HG03045 (cell line): Measurements from ENCODE around the gene STAC2.
"Not testable (repeated sequence)": the region's sequence is repeated elsewhere in the genome, so short reads cannot be mapped to it uniquely, and the experiment has no call there.

Source experiments
- ATAC-seq: cut with Tn5 transposase; IDR thresholded peaks from one replicate; pipeline ENCODE4 v1.9.1; 2021; ENCODE audit warnings: mild to moderate bottlenecking, moderate library complexity; ENCODE audit not compliant: unreplicated experiment

Gene STAC2

GRCh38 chr17:39225308-39225958, at the start of gene STAC2:
TSS of gene STAC2 (minus strand) at chr17:39225945. CDS start at chr17:39225502, 443 bp downstream.
- ATAC-seq, result no peak

DNA sequence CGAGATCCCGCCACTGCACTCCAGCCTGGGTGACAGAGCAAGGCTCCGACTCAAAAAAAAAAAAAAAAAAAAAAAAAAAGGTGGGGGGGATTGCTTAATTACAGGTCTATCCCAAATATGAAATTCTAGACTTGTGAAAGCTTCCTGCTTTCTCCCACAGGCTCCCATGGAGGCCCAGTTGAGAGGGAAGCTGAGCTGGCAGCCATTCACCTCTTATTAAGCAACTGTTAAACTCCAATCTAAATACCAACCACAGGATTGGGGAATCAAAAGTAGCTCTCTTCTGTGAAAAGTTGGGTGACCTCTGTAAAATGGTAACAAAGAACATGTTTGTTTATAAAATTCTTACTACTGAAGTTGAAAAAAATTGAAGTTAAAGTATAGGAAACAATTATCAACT, 45.8 kb upstream of the STAC2 start:
- no peak for ATAC-seq

GRCh38 chr17:39270923-39271322, 45.2 kb upstream of the STAC2 start:
- no peak for ATAC-seq

DNA sequence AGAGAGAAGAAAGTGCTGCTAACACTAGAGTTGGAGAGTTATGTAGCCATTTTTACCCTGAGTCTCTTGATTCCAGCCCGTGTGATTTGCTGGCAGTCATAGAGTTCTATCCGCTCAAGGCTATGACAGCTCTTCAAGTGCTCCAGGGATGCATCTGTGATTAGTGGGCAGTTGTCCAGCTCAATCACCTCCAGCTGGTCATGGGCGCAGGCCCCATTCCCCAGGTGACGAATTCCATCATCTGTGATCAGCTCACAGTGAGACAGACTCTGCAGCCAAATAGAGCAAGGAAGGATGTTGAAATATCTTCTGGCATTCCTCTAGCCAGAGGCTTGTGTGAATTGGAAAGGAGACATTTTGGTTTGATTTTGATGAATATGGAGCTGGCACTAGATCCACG, 38.4 kb upstream of the STAC2 start:
- ATAC-seq, result no peak

- no peak for ATAC-seq
Measured at GRCh38 chr17:39261286-39261685, 35.5 kb upstream of the STAC2 start.

- ATAC-seq, result no peak
Measured at GRCh38 chr17:39252788-39253460, 27.2 kb upstream of the STAC2 start.

DNA sequence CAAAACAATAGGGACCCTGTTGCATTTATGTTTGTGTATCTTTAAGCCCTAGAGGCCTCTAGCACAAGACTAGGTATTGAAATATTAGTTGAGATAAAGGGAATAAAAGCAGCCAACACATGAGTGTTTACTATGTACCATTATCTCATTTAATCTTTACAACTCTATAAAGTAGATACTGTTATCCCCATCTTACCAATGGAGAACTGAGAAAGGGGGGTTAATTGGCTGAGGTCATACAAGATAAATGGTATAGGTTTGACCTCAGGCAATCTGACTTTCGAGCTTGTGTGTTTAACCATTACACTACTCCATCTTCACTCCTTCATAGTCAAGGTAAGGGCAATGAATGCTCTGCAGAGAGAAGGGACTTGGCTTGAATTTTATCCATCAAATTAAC, 26.3 kb upstream of the STAC2 start:
- ATAC-seq, result no peak

- not testable (repeated sequence) for ATAC-seq
Measured at GRCh38 chr17:39250076-39250475, 24.3 kb upstream of the STAC2 start.

- no peak for ATAC-seq
Measured at GRCh38 chr17:39246274-39246673, 20.5 kb upstream of the STAC2 start.

DNA sequence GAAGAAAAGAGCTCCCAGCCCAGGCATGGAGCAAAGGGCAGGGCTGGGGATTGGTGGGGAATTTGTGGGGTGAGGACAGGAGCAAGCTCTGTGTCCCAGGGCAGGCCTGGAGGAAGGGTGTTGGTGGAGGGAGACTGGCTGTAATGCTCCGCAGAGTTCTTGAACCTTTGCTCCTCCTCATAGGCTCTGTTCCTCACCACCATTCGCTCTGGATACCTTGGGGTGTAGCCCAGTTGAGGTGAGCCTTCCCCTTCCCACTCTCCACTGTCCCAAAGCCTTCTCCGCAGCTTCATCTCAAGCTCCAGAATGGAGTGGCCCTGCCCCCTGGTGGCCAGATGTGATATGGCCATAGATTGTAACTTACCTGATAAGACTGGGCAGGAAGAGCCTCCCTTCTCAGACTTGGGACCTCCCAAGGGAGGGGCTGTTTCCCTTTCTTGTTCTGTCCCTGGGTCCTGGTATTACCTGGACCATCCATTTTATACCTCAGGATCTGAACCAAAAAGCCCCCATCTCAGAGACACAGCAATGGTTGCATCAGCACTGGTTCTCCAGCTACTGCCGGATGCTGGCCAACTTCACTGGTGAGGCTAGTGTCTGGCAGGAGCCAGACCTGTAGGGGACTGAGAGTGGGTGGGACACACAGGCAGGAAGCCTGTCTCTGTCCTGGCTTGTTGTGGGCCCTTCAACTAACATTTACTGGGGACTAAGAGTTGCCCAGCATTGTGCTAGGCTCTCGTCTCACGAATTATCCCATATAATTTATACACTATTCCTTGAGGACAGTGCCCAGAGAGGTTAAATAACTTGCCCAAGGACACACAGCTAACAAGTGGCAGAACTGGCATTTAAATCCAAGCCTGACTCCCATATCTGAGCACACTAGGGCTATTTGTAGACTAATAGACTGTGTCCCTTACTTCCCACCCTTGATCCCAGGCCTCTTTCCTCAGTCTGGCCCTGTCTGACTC, 19.1 kb upstream of the STAC2 start:
- no peak for ATAC-seq

GRCh38 chr17:39244016-39244599, 18.4 kb upstream of the STAC2 start:
- no peak for ATAC-seq

GRCh38 chr17:39243155-39243554, 17.4 kb upstream of the STAC2 start:
- no peak for ATAC-seq

DNA sequence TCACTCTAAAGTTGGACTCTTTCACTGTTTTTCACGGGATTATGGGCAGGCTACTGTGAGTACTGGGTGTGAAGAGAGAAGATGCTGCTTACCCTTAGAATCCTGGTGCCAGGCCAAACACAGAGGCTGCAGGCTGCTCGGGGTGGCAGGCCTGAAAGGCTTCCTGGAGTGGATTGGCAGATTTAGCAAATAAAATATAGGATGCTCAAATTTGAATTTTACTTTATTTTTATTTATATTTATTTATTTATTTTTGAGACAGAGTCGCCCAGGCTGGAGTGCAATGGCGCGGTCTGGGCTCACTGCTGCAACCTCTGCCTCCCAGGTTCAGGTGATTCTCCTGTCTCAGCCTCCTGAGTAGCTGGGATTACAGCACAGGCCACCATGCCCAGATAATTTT, 14.9 kb upstream of the STAC2 start:
- no peak for ATAC-seq

DNA sequence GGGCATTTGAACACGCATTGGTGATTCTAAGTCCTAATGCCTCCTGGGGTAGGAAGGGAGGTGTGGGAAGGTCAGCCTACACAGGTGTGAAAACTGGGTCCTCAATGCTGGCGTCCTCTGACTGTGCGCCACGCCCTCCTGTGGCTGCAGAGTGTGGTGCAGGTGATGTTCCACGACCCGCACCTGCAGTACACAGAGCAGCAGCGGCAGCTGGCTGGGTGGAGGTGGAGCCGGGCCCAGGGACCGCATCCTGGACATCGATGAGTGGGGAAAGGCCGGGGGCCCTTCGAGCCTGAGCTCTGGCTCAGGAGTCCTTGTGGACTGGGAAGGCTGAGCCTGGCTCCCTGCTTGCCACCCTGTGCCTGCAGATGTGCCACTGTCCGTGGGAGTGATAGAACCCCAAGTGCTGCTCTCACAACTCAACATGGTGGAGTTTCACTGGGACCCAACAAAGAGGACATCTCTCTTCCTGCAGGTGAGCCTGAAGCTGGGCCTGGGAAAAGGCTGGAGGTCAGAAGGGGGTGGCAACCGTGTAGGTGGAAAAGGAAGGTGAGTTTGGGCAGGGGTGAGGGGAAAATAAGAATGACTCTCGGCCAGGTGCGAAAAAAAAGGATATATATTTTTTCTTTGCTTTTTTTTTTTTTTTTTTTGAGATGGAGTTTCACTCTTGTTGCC, 14.0 kb upstream of the STAC2 start:
- ATAC-seq, result no peak

GRCh38 chr17:39238311-39238972, 12.7 kb upstream of the STAC2 start:
- no peak for ATAC-seq

GRCh38 chr17:39237586-39237985, 11.8 kb upstream of the STAC2 start:
- no peak for ATAC-seq

- ATAC-seq, result no peak
Measured at GRCh38 chr17:39236981-39237441, 11.3 kb upstream of the STAC2 start.

GRCh38 chr17:39236450-39236927, 10.7 kb upstream of the STAC2 start:
- ATAC-seq, result no peak

GRCh38 chr17:39235555-39236449, 10.1 kb upstream of the STAC2 start:
- no peak for ATAC-seq
